Stimulated activated CD4-positive, alpha-beta T cell treated with anti-CD3 and anti-CD28 coated beads, Interleukin-4, amount 100 ng/mL, for 1 hour (primary cell): ENCODE data around the gene MKX.

Source experiments
- DNase-seq: peaks from one replicate; pipeline ENCODE4 v3.0.0-alpha.2; 2020

The MKX gene, protein sequence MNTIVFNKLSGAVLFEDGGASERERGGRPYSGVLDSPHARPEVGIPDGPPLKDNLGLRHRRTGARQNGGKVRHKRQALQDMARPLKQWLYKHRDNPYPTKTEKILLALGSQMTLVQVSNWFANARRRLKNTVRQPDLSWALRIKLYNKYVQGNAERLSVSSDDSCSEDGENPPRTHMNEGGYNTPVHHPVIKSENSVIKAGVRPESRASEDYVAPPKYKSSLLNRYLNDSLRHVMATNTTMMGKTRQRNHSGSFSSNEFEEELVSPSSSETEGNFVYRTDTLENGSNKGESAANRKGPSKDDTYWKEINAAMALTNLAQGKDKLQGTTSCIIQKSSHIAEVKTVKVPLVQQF

DNA sequence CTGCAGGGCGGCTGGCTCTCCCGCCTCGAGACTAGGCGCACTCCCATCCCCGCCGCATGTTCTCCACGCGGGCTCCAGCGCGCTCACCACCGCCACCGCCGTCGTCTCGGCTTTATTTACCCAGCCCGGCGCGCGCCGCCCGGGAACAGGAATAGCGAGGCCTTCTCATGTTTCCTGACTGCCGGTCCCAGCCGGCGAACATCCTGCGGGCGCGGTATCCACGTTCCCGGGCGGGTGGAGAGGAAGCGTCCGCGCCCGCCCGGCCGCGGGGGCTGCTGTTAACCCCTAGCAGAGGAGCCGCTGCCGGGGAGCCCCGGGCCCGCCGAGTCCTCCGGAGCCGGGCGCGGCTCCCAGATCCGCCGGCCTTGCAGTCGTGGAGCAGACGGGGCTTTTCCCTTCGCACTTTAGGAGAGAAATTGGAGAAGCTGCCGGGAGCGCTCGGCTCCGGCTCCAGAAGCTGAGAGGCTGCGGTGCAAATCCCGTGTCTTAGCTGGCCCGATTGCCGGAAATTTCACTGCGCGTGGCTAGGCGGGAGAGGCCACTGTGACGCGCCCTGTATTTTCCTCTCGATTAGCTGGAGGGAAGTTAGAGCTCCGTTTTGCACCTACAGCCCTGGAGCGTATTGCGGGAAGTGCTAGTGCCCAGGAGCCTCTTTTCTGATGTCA lies at the start of gene MKX:
Gene MKX, minus strand, starts transcription at position 88 of the 665 bp plus-strand sequence. CDS start 2,404 bp downstream, outside the sequence.
- DNase-seq, result peak; percentile 48

DNA sequence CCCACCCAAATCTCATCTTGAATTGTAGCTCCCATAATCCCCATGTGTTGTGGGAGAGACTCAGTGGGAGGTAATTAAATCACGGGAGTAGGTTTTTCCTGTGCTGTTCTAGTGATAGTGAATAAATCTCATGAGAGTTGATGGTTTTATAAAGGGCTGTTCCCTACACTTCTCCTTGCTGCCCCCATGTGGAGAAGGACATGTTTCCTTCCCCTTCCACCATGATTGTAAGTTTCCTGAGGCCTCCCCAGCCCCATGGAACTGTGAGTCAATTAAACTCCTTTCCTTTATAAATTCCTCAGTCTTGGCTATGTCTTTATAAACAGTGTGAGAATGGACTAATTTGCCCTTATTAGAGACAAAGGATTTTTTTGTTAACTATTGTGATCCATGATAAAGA lies 48.5 kb upstream of the MKX start:
- DNase-seq, result no peak

DNA sequence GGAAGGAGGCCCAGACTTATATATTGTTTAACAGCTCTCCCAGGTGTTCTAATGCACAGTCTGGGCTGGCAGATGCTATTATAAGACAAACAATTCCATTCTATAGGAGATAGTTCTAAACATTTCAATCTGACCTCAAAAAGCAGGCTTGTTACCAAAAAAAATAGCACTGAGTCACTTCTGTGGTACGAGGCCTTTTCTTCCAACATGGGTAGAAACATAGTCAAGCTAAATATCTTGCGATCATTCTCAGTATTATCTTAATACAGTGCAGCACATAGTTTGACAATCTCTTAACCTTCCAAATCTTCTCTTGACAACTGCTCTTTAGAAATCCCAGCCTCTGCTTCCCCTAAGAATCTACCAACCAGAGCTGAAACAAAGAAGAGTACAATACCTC lies 46.6 kb upstream of the MKX start:
- no peak for DNase-seq

DNA sequence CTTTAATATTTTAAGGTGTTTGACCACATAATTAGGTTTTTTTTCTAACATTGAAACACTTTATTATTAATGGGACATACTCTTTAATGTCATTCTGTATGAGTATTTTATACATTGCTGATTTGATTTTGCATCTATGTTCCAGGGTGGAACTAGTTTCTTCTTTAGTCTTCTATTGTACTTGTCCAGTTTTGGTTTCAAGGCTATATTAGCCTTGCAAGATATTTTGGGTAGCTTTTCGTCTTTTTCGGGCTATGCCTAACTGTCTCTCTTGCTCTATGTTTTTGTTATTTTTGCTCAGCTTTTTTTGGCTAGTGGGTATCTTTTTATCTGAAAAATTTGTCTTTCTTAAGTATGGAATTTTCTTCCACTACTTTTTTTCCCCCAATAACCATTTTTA lies 38.7 kb upstream of the MKX start:
- DNase-seq, result no peak

DNA sequence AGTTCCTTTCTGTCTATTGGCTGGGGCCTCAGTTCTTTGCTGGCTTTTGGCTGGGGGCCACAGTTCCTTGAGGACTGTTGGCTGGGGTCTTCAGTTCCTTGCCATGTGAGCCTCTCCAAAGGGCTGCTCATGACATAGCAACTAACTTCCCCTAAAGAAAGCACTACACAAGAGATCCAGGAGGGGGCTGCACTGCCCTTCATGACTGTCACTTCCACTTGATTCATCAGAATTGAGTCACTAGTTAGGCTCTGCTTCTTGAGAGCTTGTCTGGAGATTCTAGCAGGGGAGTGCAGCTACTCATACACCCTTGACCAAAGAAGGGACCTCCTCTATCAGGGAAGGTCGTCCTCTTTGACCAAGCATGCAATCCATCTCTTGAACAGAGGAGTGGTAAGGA lies 38.0 kb upstream of the MKX start:
- DNase-seq, result peak; percentile 17

DNA sequence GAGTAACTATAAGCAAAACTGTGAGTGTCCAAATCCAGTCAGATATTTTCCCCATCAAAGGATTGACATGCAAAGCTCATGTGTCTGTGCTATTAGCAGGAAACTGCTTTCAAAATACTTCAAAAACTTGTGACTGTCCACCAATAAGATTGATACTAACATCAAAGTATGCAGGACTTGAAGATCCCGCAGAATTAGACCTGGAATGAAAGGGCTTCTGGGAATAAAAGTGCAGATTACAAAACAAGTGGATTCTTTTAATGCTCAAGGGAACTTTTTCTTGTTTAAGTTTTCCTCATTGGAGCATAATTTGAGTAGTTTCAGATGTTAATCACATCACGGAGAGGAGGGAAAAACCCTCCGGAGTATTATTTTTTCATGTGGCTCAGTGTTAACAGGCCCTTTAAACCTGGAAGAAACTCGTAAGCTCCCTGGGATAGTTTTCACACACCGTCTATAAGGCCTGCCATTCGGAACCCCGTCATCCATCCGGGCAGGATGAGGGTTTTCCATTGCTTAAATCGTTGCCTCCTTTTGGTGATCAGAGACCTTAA lies 33.9 kb upstream of the MKX start:
- no peak for DNase-seq

DNA sequence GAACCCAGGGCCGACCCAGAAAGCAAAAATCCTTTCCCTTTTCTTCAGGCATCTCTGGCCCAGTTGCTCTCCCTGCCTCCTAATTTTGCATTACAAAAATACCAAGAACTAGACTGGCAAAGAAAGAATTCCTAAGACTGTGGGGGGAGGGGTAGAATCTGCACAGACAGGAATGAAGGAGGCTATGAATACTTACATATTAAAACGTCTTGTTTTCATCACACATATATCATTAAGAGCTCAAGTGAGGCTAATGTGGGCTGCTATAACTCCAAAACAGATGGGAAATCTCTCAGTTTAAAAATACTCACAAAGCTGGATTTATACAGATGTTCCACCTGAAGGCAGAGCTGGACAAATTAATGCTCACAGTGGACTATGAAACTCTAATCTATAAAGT lies 29.2 kb upstream of the MKX start:
- no peak for DNase-seq

DNA sequence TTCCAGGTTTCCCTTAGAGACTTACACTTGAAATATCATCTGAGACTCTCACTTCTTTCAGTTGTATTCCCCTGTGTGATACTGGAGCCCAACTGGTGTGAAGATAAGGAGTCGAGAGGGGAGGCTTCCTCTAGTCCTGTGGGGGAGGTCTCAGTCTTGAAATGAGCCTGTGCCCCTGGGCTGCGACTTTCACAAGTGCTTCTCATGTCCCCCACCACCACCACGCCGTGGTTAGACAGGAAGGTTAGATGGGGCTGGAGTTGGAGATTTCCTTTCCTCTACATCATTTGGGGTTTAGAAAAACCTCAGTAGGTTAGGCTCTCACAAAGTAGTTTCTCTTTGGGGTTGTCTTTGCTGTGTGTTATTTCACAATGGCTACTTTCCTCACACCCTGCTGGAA lies 25.6 kb upstream of the MKX start:
- no peak for DNase-seq

DNA sequence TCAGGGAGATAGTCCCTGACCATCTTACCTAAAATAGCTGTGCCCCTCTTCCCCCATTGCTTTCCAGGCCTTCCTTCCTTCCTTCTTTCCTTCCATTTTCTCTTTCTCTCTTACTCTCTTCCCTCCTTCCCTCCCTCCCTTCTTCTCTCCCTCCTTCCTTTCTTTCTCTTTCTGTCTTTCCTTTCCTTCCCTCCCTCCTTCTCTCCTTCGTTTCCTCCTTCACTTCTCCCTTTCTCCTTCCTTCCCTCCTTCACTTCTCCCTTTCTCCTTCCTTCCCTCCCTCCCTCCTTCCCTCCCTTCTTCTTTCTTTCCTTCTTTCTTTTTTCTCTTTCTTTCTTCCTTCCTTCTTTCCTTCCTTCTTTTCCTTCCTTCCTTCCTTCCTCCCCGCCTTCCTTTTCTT lies 24.6 kb upstream of the MKX start:
- no peak for DNase-seq

DNA sequence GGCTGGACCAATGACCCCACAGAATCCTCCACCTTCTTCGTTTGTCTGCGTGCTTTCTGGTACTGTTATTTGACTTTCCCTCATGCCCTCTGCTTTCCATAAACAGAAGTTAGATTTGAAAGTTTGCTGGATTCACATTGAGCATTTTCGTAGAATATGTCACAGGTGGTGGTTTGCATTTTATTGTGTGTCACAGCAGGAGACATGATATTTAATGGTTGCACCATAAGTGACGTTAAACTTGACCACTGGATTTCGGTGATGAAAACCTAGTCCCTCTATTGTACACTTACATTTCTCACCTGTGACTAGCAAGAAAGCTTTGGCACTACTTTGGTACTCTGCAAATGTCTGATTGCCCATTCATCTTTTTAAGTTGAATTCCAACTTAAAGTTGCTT lies 15.2 kb upstream of the MKX start:
- DNase-seq, result no peak

DNA sequence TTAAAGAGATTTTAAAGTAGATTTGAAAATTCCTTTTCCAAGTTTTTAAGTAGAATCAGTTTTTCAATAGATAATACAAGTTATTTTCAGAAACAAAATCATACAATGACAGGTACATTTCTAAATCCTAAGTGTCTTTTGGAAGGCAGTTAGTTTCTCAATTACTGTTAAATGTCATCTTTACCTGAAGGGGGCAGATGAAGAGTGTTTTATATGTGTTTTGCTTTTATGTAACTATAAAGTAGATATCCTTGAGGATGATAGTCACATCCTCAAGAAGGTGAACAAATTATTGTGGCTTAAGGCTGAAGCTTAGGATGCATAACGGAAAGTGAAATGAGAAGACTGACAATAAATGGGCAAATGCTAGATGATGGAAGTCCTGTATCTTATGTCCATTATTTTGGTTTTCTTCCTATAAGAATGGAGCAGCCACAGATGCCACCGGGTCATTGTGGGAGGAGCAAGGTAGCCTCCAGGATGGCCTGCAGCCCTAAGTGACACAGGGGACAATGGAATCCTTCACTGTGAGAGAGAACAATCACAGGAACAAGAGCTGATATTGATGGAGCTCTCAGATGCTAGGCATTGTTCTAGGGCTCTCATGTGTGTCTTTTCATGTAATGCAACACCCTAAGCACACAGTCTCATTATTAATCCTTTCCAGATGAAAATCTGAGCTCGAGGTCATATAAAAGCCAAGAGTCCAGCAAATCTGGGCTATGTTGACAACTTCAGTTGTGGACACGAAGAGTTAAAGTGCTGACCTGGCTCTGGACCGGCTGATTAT lies 14.1 kb upstream of the MKX start:
- no peak for DNase-seq

DNA sequence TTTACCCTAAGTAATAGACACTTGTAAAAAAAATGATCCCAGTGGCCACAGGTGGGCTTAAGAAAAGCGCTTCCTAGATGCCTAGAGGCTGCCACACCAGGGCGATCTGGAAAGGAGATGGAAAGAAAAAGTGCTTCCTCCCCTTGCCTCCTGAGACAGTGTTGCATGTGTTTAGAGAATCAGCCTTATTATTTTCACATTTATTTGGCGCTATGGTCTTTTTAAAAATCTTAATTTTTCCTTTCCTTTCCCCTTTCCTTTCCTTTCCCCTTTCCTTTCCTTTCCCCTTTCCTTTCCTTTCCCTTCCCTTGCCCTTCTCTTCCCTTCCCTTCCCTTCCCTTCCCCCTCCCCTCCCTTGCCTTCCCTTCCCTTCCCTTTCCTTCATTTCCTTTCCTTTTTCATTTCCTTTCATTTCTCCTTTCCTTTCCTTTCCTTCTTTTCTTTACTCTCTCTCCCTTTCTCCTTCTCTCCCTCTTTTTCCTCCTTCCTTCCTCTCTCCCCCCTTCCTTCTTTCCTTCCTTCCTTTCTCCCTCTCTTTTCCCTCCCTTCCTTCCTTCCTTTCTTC lies 7.1 kb upstream of the MKX start:
- DNase-seq, result no peak

DNA sequence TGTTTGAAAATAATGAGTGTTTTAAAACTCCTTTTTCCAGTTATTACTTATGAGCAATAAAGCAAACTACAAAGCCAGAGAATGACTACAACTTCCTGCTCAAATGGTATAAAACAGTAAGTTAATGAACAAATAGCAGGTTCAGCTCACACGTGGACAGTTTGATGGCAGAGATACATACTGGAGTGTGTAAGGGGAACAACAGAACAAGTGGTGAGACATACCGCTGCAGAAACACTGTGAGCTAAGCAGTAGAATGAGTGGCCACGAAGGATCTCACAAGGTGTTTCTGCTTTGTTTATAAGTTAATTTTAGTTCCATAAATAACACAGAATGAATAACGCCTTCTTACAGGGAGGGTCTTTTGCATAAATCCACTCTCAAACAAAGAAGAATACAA lies 3.0 kb upstream of the MKX start:
- no peak for DNase-seq

DNA sequence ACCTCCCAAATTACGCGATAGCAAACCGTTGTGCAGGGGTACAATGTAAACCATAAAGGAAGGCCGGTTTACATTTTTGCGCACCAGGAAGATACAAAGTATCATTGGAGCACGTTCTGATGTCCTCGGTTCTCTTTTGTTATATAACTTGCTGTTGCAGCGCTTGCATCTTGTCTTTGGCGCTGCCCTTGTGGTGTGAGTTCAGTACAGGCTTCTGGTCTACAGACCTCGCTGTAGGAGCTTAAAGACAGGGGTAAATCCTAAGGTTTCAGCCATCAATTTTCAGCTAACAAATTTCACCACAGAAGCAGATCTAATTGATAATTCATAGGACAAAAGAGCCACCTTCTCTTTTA lies 1.5 kb upstream of the MKX start:
- no peak for DNase-seq

DNA sequence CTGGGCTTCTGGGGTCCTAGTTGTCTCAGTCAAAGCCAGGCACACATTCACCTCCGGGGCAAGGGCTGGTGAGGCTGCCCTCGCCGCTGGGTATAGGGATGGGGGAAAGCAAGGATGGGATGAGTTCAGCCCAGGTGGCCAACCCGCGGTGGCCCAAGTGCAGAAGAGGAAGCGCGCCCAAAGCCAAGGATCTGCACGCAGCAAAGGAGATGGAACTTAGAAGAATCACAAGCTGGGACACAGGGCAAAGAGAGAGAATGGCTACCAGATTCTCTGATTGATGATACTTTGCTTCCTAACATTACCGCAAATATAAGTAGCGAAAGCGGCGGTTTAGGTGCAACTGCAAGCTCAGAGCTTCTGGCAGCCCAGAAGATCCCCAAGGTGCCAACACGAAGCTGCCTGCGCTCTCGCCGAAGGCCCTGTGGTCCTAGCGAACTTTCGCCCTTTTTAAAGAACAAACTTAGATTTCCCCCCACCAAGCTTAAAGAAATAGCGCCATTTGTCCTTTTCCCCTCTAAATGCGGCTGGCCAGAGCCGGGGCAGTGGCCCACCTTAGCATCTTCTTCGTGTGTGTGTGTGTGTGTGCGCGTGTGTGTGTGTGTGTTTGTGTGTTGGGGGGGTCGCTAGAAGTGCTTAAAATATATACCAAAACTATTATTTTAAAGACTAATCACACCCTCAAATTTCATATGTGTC lies 927 bp upstream of the MKX start:
- DNase-seq, result peak; percentile 6

DNA sequence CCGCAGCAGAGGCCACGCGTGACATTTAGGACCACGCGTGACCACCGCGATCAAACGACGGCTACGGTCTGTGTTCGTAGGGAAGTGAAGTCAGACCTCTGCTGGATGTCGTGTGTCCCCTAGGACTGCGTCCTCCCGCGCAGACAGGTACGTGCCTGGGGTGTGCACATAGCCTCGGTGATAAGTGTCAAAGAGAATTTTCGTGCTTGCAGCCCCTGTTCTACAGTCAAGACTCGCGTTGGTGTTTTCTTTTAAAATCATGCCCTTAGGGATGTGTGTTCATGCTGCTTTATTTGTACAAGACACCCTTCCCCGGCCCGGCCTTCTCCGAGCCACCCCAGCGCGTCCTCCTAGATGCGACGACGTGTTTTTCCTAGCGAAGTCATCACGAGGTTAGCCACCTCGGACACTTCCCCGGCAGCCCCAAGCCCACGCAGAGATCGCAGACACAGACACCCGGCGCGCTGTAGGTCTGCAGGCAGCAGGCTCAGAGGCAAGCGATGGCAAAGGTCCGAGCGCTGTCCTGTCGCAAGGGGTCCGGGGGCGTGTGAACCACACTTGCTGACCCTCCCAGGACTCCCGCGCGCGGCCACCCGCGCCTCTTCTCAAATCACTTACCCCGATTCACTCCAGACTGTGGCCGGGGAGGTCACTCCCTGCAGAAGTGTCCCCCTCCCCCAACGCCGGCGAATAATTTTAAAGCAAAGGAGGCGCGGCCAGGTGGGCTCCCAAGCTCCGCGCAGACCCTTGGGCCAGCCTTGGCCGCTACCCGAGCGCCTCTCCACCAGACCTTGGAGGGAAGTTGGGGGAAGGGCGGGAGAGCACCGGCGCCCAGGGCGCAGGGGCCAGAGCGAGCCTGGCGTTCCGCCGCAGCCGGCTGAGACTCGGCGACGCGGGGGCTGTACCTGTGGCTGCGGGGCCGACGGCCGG lies 552 bp downstream of the MKX start:
- peak; percentile 18 for DNase-seq

DNA sequence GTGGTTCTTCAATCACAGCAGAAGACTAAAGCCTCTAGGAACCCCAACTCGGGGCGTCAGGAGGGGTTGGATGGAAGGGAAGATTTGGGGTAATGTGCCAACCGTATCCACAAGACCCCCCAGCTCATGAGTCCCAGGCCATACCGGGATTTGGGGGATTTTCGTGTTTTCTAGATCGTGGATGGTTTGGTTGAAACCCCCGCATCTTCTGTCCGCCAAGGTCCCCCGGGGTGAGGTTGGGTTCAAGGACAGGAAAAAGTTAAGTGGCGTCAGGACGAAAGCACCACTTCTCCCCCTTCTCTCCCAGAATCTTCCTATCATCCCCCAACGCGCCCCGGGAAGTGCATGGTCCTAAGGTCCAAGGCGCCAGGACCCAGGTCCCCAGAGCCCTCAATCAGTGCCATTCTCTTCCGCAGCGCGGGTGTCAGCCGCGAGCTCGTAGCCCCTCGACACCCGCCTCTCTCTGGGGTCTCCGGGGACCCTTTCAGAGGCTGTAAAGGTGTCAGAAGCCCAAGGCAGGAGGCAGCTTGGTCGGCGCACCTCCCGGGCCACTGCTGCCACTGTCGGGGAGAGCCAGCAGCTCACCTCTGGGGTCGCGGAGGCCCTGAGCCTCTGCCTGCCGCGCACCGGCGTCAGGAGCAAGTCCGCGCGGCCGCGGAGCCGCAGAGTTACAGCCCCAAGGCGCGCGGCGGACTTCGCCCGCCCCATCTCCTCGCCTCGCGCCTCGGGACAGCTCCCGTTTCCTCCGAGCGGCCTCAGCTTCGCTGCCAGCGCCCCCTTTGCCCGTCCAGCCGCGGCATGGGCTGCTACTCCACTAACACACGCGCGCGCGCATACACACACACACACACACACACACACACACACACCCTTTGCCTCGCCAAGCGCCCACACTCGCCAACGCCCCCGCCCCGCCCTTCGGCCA lies 1.5 kb downstream of the MKX start:
- peak; percentile 27 for DNase-seq

DNA sequence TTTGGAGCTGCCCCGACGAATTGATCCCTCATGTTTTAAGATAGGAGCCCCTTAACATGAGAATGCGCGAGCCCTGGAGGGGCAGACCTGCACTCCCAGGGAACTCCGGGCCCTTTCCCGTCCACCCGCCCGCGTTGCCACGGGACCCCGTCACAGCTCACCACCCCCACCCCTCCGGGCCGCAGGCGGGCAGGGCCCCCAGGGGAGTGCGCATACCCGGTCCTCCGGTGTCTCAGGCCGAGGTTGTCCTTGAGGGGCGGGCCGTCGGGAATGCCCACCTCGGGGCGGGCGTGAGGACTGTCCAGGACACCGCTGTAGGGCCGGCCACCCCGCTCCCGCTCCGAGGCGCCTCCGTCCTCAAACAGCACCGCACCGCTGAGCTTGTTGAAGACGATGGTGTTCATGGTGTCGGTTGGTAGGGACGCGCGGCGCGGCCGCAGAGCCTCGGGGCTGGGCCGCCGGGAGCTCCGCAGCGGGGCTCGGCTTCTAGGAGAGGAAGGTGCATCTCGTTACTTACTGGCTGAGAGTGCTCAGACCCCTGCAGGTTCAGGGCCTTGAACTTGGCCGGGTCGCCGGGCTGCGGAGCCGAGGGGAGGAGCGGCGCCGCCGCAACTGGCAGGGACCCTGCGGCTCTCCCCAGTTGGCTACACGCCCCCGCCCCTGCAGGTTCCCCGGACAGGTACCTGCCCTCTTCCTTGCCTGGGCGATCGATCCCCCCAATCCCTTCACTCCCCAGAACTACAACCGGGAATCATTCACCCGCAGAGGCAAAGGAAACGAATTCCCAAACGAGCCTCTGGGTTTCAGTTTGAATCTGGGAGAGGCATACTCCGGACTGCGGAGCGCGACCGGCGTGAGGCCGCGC lies 2.4 kb downstream of the MKX start:
- peak; percentile 41 for DNase-seq
